BLaER1 (cell line): Measurements from ENCODE around the gene ZWILCH.

Source experiments
- H3K27ac ChIP-seq: shearing (Covaris generic); formaldehyde crosslinking; 2 replicates; pipeline ENCODE4 v1.8.1; 2022
- H3K27me3 ChIP-seq: shearing (Covaris generic); formaldehyde crosslinking; 2 replicates; pipeline ENCODE4 v1.8.1; 2022
- H3K36me3 ChIP-seq: shearing (Covaris generic); formaldehyde crosslinking; 2 replicates; pipeline ENCODE4 v1.8.1; 2022
- H3K4me1 ChIP-seq: shearing (Covaris generic); formaldehyde crosslinking; 2 replicates; pipeline ENCODE4 v1.8.1; 2022
- H3K4me2 ChIP-seq: shearing (Covaris generic); formaldehyde crosslinking; 2 replicates; pipeline ENCODE4 v1.8.1; 2022
- H3K4me3 ChIP-seq: shearing (Covaris generic); formaldehyde crosslinking; 2 replicates; pipeline ENCODE4 v1.8.1; 2022
- H3K9ac ChIP-seq: shearing (Covaris generic); formaldehyde crosslinking; 2 replicates; pipeline ENCODE4 v1.8.1; 2022
- H3K9me3 ChIP-seq: shearing (Covaris generic); formaldehyde crosslinking; 2 replicates; pipeline ENCODE4 v1.8.1; 2022
- H4K20me1 ChIP-seq: shearing (Covaris generic); formaldehyde crosslinking; 2 replicates; pipeline ENCODE4 v1.8.1; 2022
- Cebpa-rat ChIP-seq: shearing (Covaris generic); IDR thresholded peaks from 2 replicates; pipeline ENCODE4 v1.8.1; 2022

The ZWILCH gene

GRCh38 chr15:66572146-66572545 lies 67.0 kb downstream of the ZWILCH start:
- no peak overlapping the region for H3K4me3 ChIP-seq
- H3K9ac ChIP-seq = no peak overlapping the region
- no peak for TF ChIP-seq Cebpa-rat
- peaks cover 2% of the 10 kb centered on the region; the same call in 1 of the 2 replicates for H3K4me1 ChIP-seq
- no peaks in the 10 kb centered on the region for H4K20me1 ChIP-seq
- H3K4me2 ChIP-seq = no peak overlapping the region
- no peak overlapping the region for H3K27ac ChIP-seq
- H3K36me3 ChIP-seq = no peaks in the 10 kb centered on the region
- no peaks in the 10 kb centered on the region for H3K27me3 ChIP-seq
- H3K9me3 ChIP-seq = no peaks in the 10 kb centered on the region

- no peaks in the 10 kb centered on the region for H4K20me1 ChIP-seq
- no peak overlapping the region for H3K9ac ChIP-seq
- no peak for TF ChIP-seq Cebpa-rat
- H3K4me2 ChIP-seq = no peak overlapping the region
- H3K9me3 ChIP-seq = no peaks in the 10 kb centered on the region
- H3K27ac ChIP-seq = no peak overlapping the region
- no peak overlapping the region for H3K4me3 ChIP-seq
- H3K36me3 ChIP-seq = no peaks in the 10 kb centered on the region
- no peaks in the 10 kb centered on the region for H3K4me1 ChIP-seq
- H3K27me3 ChIP-seq = no peaks in the 10 kb centered on the region
These were observed 68.2 kb downstream of the ZWILCH start for GRCh38 chr15:66573348-66573718.

GRCh38 chr15:66573719-66574595 lies 68.8 kb downstream of the ZWILCH start:
- no peaks in the 10 kb centered on the region for H3K4me1 ChIP-seq
- no peaks in the 10 kb centered on the region for H3K27me3 ChIP-seq
- H3K36me3 ChIP-seq = no peaks in the 10 kb centered on the region
- H3K4me2 ChIP-seq = no peak overlapping the region
- H4K20me1 ChIP-seq = no peaks in the 10 kb centered on the region
- TF ChIP-seq Cebpa-rat = no peak
- no peak overlapping the region for H3K9ac ChIP-seq
- H3K4me3 ChIP-seq = no peak overlapping the region
- H3K9me3 ChIP-seq = no peaks in the 10 kb centered on the region
- no peak overlapping the region for H3K27ac ChIP-seq

- Histone ChIP-seq H3K27ac (no peak overlapping the region), H3K36me3 (no peaks in the 10 kb centered on the region), H3K27me3 (no peaks in the 10 kb centered on the region), H3K9me3 (no peaks in the 10 kb centered on the region), H3K4me2 (no peak overlapping the region), H3K4me1 (no peaks in the 10 kb centered on the region), H3K9ac (no peak overlapping the region), H3K4me3 (no peak overlapping the region), H4K20me1 (no peaks in the 10 kb centered on the region)
- no peak for TF ChIP-seq Cebpa-rat
These were observed 69.4 kb downstream of the ZWILCH start for GRCh38 chr15:66574596-66574950.

- Histone ChIP-seq H3K4me3 (no peak overlapping the region), H3K4me1 (peaks cover 8% of the 10 kb centered on the region; the same call in 1 of the 2 replicates), H4K20me1 (no peaks in the 10 kb centered on the region), H3K36me3 (no peaks in the 10 kb centered on the region), H3K9ac (no peak overlapping the region), H3K4me2 (no peak overlapping the region), H3K27ac (no peak overlapping the region), H3K27me3 (no peaks in the 10 kb centered on the region), H3K9me3 (no peaks in the 10 kb centered on the region)
- TF ChIP-seq Cebpa-rat = no peak
These were observed 73.3 kb downstream of the ZWILCH start for GRCh38 chr15:66578286-66578875.

- Histone ChIP-seq H3K36me3 (no peaks in the 10 kb centered on the region), H3K4me2 (0 out of 2 replicates have a peak overlapping the region, but pooled peaks have one; percentile 24), H4K20me1 (no peaks in the 10 kb centered on the region), H3K9ac (no peak overlapping the region), H3K27ac (no peak overlapping the region), H3K4me3 (no peak overlapping the region), H3K27me3 (no peaks in the 10 kb centered on the region), H3K9me3 (no peaks in the 10 kb centered on the region), H3K4me1 (peaks cover 8% of the 10 kb centered on the region; the same call in 1 of the 2 replicates)
- TF ChIP-seq Cebpa-rat = no peak
These were observed 75.5 kb downstream of the ZWILCH start for GRCh38 chr15:66580643-66581042.

GRCh38 chr15:66581972-66582537 lies 76.9 kb downstream of the ZWILCH start:
- H3K27me3 ChIP-seq = no peaks in the 10 kb centered on the region
- no peaks in the 10 kb centered on the region for H3K9me3 ChIP-seq
- H3K36me3 ChIP-seq = no peaks in the 10 kb centered on the region
- TF ChIP-seq Cebpa-rat = no peak
- peaks cover 8% of the 10 kb centered on the region; the same call in 1 of the 2 replicates for H3K4me1 ChIP-seq
- no peak overlapping the region for H3K27ac ChIP-seq
- no peak overlapping the region for H3K9ac ChIP-seq
- no peak overlapping the region for H3K4me3 ChIP-seq
- no peak overlapping the region for H3K4me2 ChIP-seq
- no peaks in the 10 kb centered on the region for H4K20me1 ChIP-seq

GRCh38 chr15:66586155-66586976 lies 81.2 kb downstream of the ZWILCH start:
- Histone ChIP-seq H3K27me3 (no peaks in the 10 kb centered on the region), H3K4me1 (no peaks in the 10 kb centered on the region), H3K27ac (no peak overlapping the region), H3K9ac (no peak overlapping the region), H3K4me2 (no peak overlapping the region), H3K36me3 (no peaks in the 10 kb centered on the region), H3K9me3 (no peaks in the 10 kb centered on the region), H4K20me1 (no peaks in the 10 kb centered on the region), H3K4me3 (no peak overlapping the region)
- TF ChIP-seq Cebpa-rat = no peak

GRCh38 chr15:66587020-66587419 lies 81.9 kb downstream of the ZWILCH start:
- Histone ChIP-seq H3K9ac (no peak overlapping the region), H3K36me3 (no peaks in the 10 kb centered on the region), H3K27ac (no peak overlapping the region), H3K4me2 (no peak overlapping the region), H3K27me3 (no peaks in the 10 kb centered on the region), H4K20me1 (no peaks in the 10 kb centered on the region), H3K4me1 (no peaks in the 10 kb centered on the region), H3K4me3 (no peak overlapping the region), H3K9me3 (no peaks in the 10 kb centered on the region)
- no peak for TF ChIP-seq Cebpa-rat

GRCh38 chr15:66587749-66588148 lies 82.6 kb downstream of the ZWILCH start:
- H3K4me2 ChIP-seq = no peak overlapping the region
- no peak for TF ChIP-seq Cebpa-rat
- H3K27me3 ChIP-seq = no peaks in the 10 kb centered on the region
- no peaks in the 10 kb centered on the region for H3K4me1 ChIP-seq
- no peaks in the 10 kb centered on the region for H3K9me3 ChIP-seq
- H3K4me3 ChIP-seq = no peak overlapping the region
- H4K20me1 ChIP-seq = no peaks in the 10 kb centered on the region
- no peaks in the 10 kb centered on the region for H3K36me3 ChIP-seq
- H3K9ac ChIP-seq = no peak overlapping the region
- no peak overlapping the region for H3K27ac ChIP-seq
